Nephron (organoid): ENCODE measurements around the gene PSMD7.

Source experiments
- H3K27ac Mint-ChIP-seq, 3 experiments: 2 replicates each; pipeline ENCODE4 v1.8.0; 2020; ENCODE audit warnings: mixed read lengths in 3 of 3, mild to moderate bottlenecking in 2 of 3, moderate library complexity in 1 of 3
- H3K27me3 Mint-ChIP-seq: 2 replicates; pipeline ENCODE4 v1.8.0; 2021; ENCODE audit warnings: low read depth, mild to moderate bottlenecking, moderate library complexity, mixed read lengths
- H3K36me3 Mint-ChIP-seq: 2 replicates; pipeline ENCODE4 v1.8.0; 2020; ENCODE audit warnings: low read depth, mixed read lengths
- H3K4me1 Mint-ChIP-seq: 2 replicates; pipeline ENCODE4 v1.8.0; 2020; ENCODE audit warnings: mixed read lengths
- H3K4me3 Mint-ChIP-seq, 3 experiments: 2 replicates each; pipeline ENCODE4 v1.8.0; 2020; ENCODE audit warnings: mild to moderate bottlenecking in 3 of 3, mixed read lengths in 3 of 3, moderate library complexity in 2 of 3
- H3K9me3 Mint-ChIP-seq: 2 replicates; pipeline ENCODE4 v1.8.0; 2020; ENCODE audit warnings: mixed read lengths
- CTCF ChIP-seq, 3 experiments: fragments of 200-600 bp; sonication (generic); IDR thresholded peaks; one replicate each; pipeline ENCODE4 v1.5.0; 2021; ENCODE audit warnings: antibody characterized with exemption in 3 of 3; ENCODE audit not compliant: unreplicated experiment in 3 of 3

Gene PSMD7

GRCh38 chr16:74297145-74297665 lies 591 bp downstream of the PSMD7 start:
- H3K36me3 Mint-ChIP-seq, result peaks cover 31% of the 10 kb centered on the region
- peak overlapping the region; percentile 89 to 95 (median 92) for H3K27ac Mint-ChIP-seq

GRCh38 chr16:74298104-74298503 lies 1.5 kb downstream of the PSMD7 start:
- no peak overlapping the region for H3K27ac Mint-ChIP-seq
- H3K27me3 Mint-ChIP-seq, result no peaks in the 10 kb centered on the region

More at GRCh38 chr16:74297145-74297665, 591 bp downstream of the PSMD7 start:
- Mint-ChIP-seq H3K4me3 (peak overlapping the region; percentile 90 to 97 (median 90)), H3K27me3 (no peaks in the 10 kb centered on the region), H3K4me1 (peaks cover 13% of the 10 kb centered on the region), H3K9me3 (no peaks in the 10 kb centered on the region)
- no peak for TF ChIP-seq CTCF (IDR thresholded peaks at IDR 0.05; ENCODE audit: unreplicated experiment in 3 of 3)

GRCh38 chr16:74302341-74302740 lies 5.7 kb downstream of the PSMD7 start:
- Mint-ChIP-seq H3K36me3 (peaks cover 67% of the 10 kb centered on the region), H3K27me3 (no peaks in the 10 kb centered on the region), H3K9me3 (no peaks in the 10 kb centered on the region), H3K4me1 (no peaks in the 10 kb centered on the region), H3K27ac (no peak overlapping the region), H3K4me3 (no peak overlapping the region)
- no peak for TF ChIP-seq CTCF (IDR thresholded peaks at IDR 0.05; ENCODE audit: unreplicated experiment in 3 of 3)

More at GRCh38 chr16:74298104-74298503, 1.5 kb downstream of the PSMD7 start:
- H3K9me3 Mint-ChIP-seq, result no peaks in the 10 kb centered on the region
- peaks cover 13% of the 10 kb centered on the region for H3K4me1 Mint-ChIP-seq
- H3K4me3 Mint-ChIP-seq, result peak overlapping the region; percentile 90 to 97 (median 90)
- TF ChIP-seq CTCF (IDR thresholded peaks at IDR 0.05; ENCODE audit: unreplicated experiment in 3 of 3), result no peak
- H3K36me3 Mint-ChIP-seq, result peaks cover 37% of the 10 kb centered on the region

- no peaks in the 10 kb centered on the region for H3K27me3 Mint-ChIP-seq
- no peak overlapping the region for H3K4me3 Mint-ChIP-seq
- H3K36me3 Mint-ChIP-seq, result peaks cover 66% of the 10 kb centered on the region
- peak; percentile 17 to 44 (median 36) for TF ChIP-seq CTCF (IDR thresholded peaks at IDR 0.05; ENCODE audit: unreplicated experiment in 3 of 3)
- no peaks in the 10 kb centered on the region for H3K9me3 Mint-ChIP-seq
- H3K4me1 Mint-ChIP-seq, result no peaks in the 10 kb centered on the region
- H3K27ac Mint-ChIP-seq, result no peak overlapping the region
These were observed 7.7 kb downstream of the PSMD7 start for GRCh38 chr16:74304164-74304834.

- H3K27ac Mint-ChIP-seq, result no peak overlapping the region
- H3K27me3 Mint-ChIP-seq, result no peaks in the 10 kb centered on the region
- no peak for TF ChIP-seq CTCF (IDR thresholded peaks at IDR 0.05; ENCODE audit: unreplicated experiment in 3 of 3)
- no peaks in the 10 kb centered on the region for H3K9me3 Mint-ChIP-seq
- H3K36me3 Mint-ChIP-seq, result peaks cover 61% of the 10 kb centered on the region
- no peaks in the 10 kb centered on the region for H3K4me1 Mint-ChIP-seq
- no peak overlapping the region for H3K4me3 Mint-ChIP-seq
These were observed 8.2 kb downstream of the PSMD7 start for GRCh38 chr16:74304835-74305176.

- Mint-ChIP-seq H3K4me1 (no peaks in the 10 kb centered on the region), H3K27ac (no peak overlapping the region), H3K27me3 (no peaks in the 10 kb centered on the region)
These were observed 8.7 kb downstream of the PSMD7 start for GRCh38 chr16:74305281-74305680.

More at GRCh38 chr16:74305281-74305680, 8.7 kb downstream of the PSMD7 start:
- no peak for TF ChIP-seq CTCF (IDR thresholded peaks at IDR 0.05; ENCODE audit: unreplicated experiment in 3 of 3)
- H3K36me3 Mint-ChIP-seq, result peaks cover 56% of the 10 kb centered on the region
- no peaks in the 10 kb centered on the region for H3K9me3 Mint-ChIP-seq
- H3K4me3 Mint-ChIP-seq, result no peak overlapping the region
